ENCODE data around the gene PAK5.

The PAK5 gene

GRCh38 chr20:9506280-9506821 lies 332.5 kb downstream of the PAK5 start:
- Histone ChIP-seq H3K9me3 (ENCODE audit: control insufficient read depth, low read depth, low read length) (no peaks in the 10 kb centered on the region), H3K4me1 (ENCODE audit: control insufficient read depth, low read depth, low read length) (peaks cover 12% of the 10 kb centered on the region), H3K9ac (ENCODE audit: low read length) (no peak overlapping the region), H3K27ac (ENCODE audit: low read length) (no peak overlapping the region), H3K4me3 (ENCODE audit: low read length) (peak overlapping the region; percentile 15), H3K27me3 (ENCODE audit: control insufficient read depth, insufficient read depth, low read length) (peaks cover 72% of the 10 kb centered on the region), H3K36me3 (ENCODE audit: control insufficient read depth, low read depth, low read length) (no peaks in the 10 kb centered on the region)

- no peaks in the 10 kb centered on the region for H3K36me3 ChIP-seq (ENCODE audit: control insufficient read depth, low read depth, low read length)
- peaks cover 45% of the 10 kb centered on the region for H3K27me3 ChIP-seq (ENCODE audit: control insufficient read depth, insufficient read depth, low read length)
- H3K4me3 ChIP-seq (ENCODE audit: low read length): no peak overlapping the region
- no peaks in the 10 kb centered on the region for H3K9me3 ChIP-seq (ENCODE audit: control insufficient read depth, low read depth, low read length)
- H3K9ac ChIP-seq (ENCODE audit: low read length): no peak overlapping the region
- no peak overlapping the region for H3K27ac ChIP-seq (ENCODE audit: low read length)
- H3K4me1 ChIP-seq (ENCODE audit: control insufficient read depth, low read depth, low read length): peaks cover 9% of the 10 kb centered on the region
Measured at GRCh38 chr20:9503526-9504245, 335.2 kb downstream of the PAK5 start.

- Histone ChIP-seq H3K27me3 (ENCODE audit: control insufficient read depth, insufficient read depth, low read length) (peaks cover 23% of the 10 kb centered on the region), H3K27ac (ENCODE audit: low read length) (no peak overlapping the region), H3K9ac (ENCODE audit: low read length) (no peak overlapping the region), H3K4me3 (ENCODE audit: low read length) (no peak overlapping the region), H3K4me1 (ENCODE audit: control insufficient read depth, low read depth, low read length) (peaks cover 8% of the 10 kb centered on the region), H3K36me3 (ENCODE audit: control insufficient read depth, low read depth, low read length) (no peaks in the 10 kb centered on the region), H3K9me3 (ENCODE audit: control insufficient read depth, low read depth, low read length) (no peaks in the 10 kb centered on the region)
Measured at GRCh38 chr20:9501473-9501872, 337.4 kb downstream of the PAK5 start.

- Histone ChIP-seq H3K27me3 (ENCODE audit: control insufficient read depth, insufficient read depth, low read length) (peaks cover 10% of the 10 kb centered on the region), H3K9me3 (ENCODE audit: control insufficient read depth, low read depth, low read length) (no peaks in the 10 kb centered on the region), H3K4me3 (ENCODE audit: low read length) (no peak overlapping the region), H3K9ac (ENCODE audit: low read length) (no peak overlapping the region), H3K36me3 (ENCODE audit: control insufficient read depth, low read depth, low read length) (no peaks in the 10 kb centered on the region), H3K27ac (ENCODE audit: low read length) (no peak overlapping the region), H3K4me1 (ENCODE audit: control insufficient read depth, low read depth, low read length) (peaks cover 3% of the 10 kb centered on the region)
Measured at GRCh38 chr20:9500121-9500520, 338.8 kb downstream of the PAK5 start.

- H3K27me3 ChIP-seq (ENCODE audit: control insufficient read depth, insufficient read depth, low read length): peaks cover 3% of the 10 kb centered on the region
- no peaks in the 10 kb centered on the region for H3K9me3 ChIP-seq (ENCODE audit: control insufficient read depth, low read depth, low read length)
- no peaks in the 10 kb centered on the region for H3K36me3 ChIP-seq (ENCODE audit: control insufficient read depth, low read depth, low read length)
- no peak overlapping the region for H3K9ac ChIP-seq (ENCODE audit: low read length)
- H3K4me3 ChIP-seq (ENCODE audit: low read length): no peak overlapping the region
- peaks cover 3% of the 10 kb centered on the region for H3K4me1 ChIP-seq (ENCODE audit: control insufficient read depth, low read depth, low read length)
- H3K27ac ChIP-seq (ENCODE audit: low read length): no peak overlapping the region
Measured at GRCh38 chr20:9499126-9499899, 339.6 kb downstream of the PAK5 start.

- H3K27me3 ChIP-seq (ENCODE audit: control insufficient read depth, insufficient read depth, low read length): no peaks in the 10 kb centered on the region
- H3K9me3 ChIP-seq (ENCODE audit: control insufficient read depth, low read depth, low read length): no peaks in the 10 kb centered on the region
- no peak overlapping the region for H3K9ac ChIP-seq (ENCODE audit: low read length)
- H3K36me3 ChIP-seq (ENCODE audit: control insufficient read depth, low read depth, low read length): no peaks in the 10 kb centered on the region
- H3K4me1 ChIP-seq (ENCODE audit: control insufficient read depth, low read depth, low read length): no peaks in the 10 kb centered on the region
- no peak overlapping the region for H3K27ac ChIP-seq (ENCODE audit: low read length)
- H3K4me3 ChIP-seq (ENCODE audit: low read length): no peak overlapping the region
Measured at GRCh38 chr20:9498322-9498721, 340.6 kb downstream of the PAK5 start.

- H3K27me3 ChIP-seq (ENCODE audit: control insufficient read depth, insufficient read depth, low read length): no peaks in the 10 kb centered on the region
- H3K9me3 ChIP-seq (ENCODE audit: control insufficient read depth, low read depth, low read length): no peaks in the 10 kb centered on the region
- no peak overlapping the region for H3K27ac ChIP-seq (ENCODE audit: low read length)
- H3K9ac ChIP-seq (ENCODE audit: low read length): no peak overlapping the region
- no peaks in the 10 kb centered on the region for H3K36me3 ChIP-seq (ENCODE audit: control insufficient read depth, low read depth, low read length)
- no peak overlapping the region for H3K4me3 ChIP-seq (ENCODE audit: low read length)
- no peaks in the 10 kb centered on the region for H3K4me1 ChIP-seq (ENCODE audit: control insufficient read depth, low read depth, low read length)
Measured at GRCh38 chr20:9496155-9496554, 342.7 kb downstream of the PAK5 start.

GRCh38 chr20:9495701-9496100 lies 343.2 kb downstream of the PAK5 start:
- Histone ChIP-seq H3K27ac (ENCODE audit: low read length) (no peak overlapping the region), H3K27me3 (ENCODE audit: control insufficient read depth, insufficient read depth, low read length) (no peaks in the 10 kb centered on the region), H3K4me1 (ENCODE audit: control insufficient read depth, low read depth, low read length) (no peaks in the 10 kb centered on the region), H3K9me3 (ENCODE audit: control insufficient read depth, low read depth, low read length) (no peaks in the 10 kb centered on the region), H3K4me3 (ENCODE audit: low read length) (no peak overlapping the region), H3K36me3 (ENCODE audit: control insufficient read depth, low read depth, low read length) (no peaks in the 10 kb centered on the region), H3K9ac (ENCODE audit: low read length) (no peak overlapping the region)

- H3K4me1 ChIP-seq (ENCODE audit: control insufficient read depth, low read depth, low read length): no peaks in the 10 kb centered on the region
- H3K9me3 ChIP-seq (ENCODE audit: control insufficient read depth, low read depth, low read length): no peaks in the 10 kb centered on the region
- no peak overlapping the region for H3K27ac ChIP-seq (ENCODE audit: low read length)
- H3K27me3 ChIP-seq (ENCODE audit: control insufficient read depth, insufficient read depth, low read length): no peaks in the 10 kb centered on the region
- H3K4me3 ChIP-seq (ENCODE audit: low read length): no peak overlapping the region
- no peaks in the 10 kb centered on the region for H3K36me3 ChIP-seq (ENCODE audit: control insufficient read depth, low read depth, low read length)
- H3K9ac ChIP-seq (ENCODE audit: low read length): no peak overlapping the region
Measured at GRCh38 chr20:9493803-9494202, 345.1 kb downstream of the PAK5 start.

- no peak overlapping the region for H3K4me3 ChIP-seq (ENCODE audit: low read length)
- no peaks in the 10 kb centered on the region for H3K4me1 ChIP-seq (ENCODE audit: control insufficient read depth, low read depth, low read length)
- H3K27me3 ChIP-seq (ENCODE audit: control insufficient read depth, insufficient read depth, low read length): no peaks in the 10 kb centered on the region
- H3K9me3 ChIP-seq (ENCODE audit: control insufficient read depth, low read depth, low read length): no peaks in the 10 kb centered on the region
- no peak overlapping the region for H3K9ac ChIP-seq (ENCODE audit: low read length)
- H3K36me3 ChIP-seq (ENCODE audit: control insufficient read depth, low read depth, low read length): no peaks in the 10 kb centered on the region
- no peak overlapping the region for H3K27ac ChIP-seq (ENCODE audit: low read length)
Measured at GRCh38 chr20:9492067-9492466, 346.8 kb downstream of the PAK5 start.

- Histone ChIP-seq H3K4me1 (ENCODE audit: control insufficient read depth, low read depth, low read length) (no peaks in the 10 kb centered on the region), H3K27ac (ENCODE audit: low read length) (no peak overlapping the region), H3K27me3 (ENCODE audit: control insufficient read depth, insufficient read depth, low read length) (no peaks in the 10 kb centered on the region), H3K9me3 (ENCODE audit: control insufficient read depth, low read depth, low read length) (no peaks in the 10 kb centered on the region), H3K4me3 (ENCODE audit: low read length) (no peak overlapping the region), H3K36me3 (ENCODE audit: control insufficient read depth, low read depth, low read length) (no peaks in the 10 kb centered on the region), H3K9ac (ENCODE audit: low read length) (no peak overlapping the region)
Measured at GRCh38 chr20:9491324-9491723, 347.6 kb downstream of the PAK5 start.

Measured in iPS-18a (cell line).